Measurements from ENCODE around the gene AOPEP.

DNA sequence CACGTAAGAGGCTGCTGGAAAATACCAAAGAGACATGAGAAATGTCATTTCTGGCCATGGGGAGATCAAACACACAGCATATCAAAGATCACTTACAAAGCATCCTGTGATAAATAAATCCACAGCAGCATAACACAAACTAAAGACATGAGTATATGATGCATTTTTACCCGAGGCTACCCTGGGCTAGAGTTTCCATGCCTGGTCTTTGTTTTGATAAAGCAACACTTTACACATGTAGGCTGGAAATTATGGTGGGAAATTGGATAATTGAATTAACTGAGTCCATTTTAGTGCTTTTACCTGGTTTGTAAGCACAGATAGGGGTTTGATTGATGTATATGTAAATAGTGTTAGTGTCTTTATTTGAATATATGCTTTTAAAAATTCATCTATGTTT, 288.4 kb downstream of the AOPEP start:
- TF ChIP-seq, protein P1, sequence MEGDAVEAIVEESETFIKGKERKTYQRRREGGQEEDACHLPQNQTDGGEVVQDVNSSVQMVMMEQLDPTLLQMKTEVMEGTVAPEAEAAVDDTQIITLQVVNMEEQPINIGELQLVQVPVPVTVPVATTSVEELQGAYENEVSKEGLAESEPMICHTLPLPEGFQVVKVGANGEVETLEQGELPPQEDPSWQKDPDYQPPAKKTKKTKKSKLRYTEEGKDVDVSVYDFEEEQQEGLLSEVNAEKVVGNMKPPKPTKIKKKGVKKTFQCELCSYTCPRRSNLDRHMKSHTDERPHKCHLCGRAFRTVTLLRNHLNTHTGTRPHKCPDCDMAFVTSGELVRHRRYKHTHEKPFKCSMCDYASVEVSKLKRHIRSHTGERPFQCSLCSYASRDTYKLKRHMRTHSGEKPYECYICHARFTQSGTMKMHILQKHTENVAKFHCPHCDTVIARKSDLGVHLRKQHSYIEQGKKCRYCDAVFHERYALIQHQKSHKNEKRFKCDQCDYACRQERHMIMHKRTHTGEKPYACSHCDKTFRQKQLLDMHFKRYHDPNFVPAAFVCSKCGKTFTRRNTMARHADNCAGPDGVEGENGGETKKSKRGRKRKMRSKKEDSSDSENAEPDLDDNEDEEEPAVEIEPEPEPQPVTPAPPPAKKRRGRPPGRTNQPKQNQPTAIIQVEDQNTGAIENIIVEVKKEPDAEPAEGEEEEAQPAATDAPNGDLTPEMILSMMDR (conservative IDR thresholded peaks at IDR 0.05 in 1 of 2, IDR thresholded peaks at IDR 0.05 in 1 of 2; ENCODE audit: low read depth in 1 of 2, low read length in 2 of 2), result no peak
- TF ChIP-seq EZH2 (IDR thresholded peaks at IDR 0.05; ENCODE audit: low read length, missing control alignments), result no peak
